Fibroblast of villous mesenchyme (primary cell): ENCODE data around the gene DNAJC6. TPM values are rescaled to one million over a fixed set of nuclear protein-coding genes. Genes with fewer than 3 reads are reported as not detected.

ENCODE experiments used
- DNase-seq: peaks from one replicate; pipeline ENCODE4 v3.0.0-alpha.2; 2010; ENCODE audit warnings: low read depth
- H3K4me3 ChIP-seq: 2 replicates; pipeline ENCODE4 v1.5.1; 2011; ENCODE audit warnings: low read depth, mild to moderate bottlenecking, low read length
- CTCF ChIP-seq: IDR thresholded peaks from 2 replicates; pipeline ENCODE4 v1.5.1; 2012; ENCODE audit warnings: low read depth, mild to moderate bottlenecking, low read length; ENCODE audit not compliant: insufficient read depth
- total RNA-seq: library from RNA; depleted of rRNA; stranded (reverse); fragments of >200 nt; gene quantifications from 2 replicates; pipeline ENCODE4 v1.2.3, GENCODE V29; 2012

The DNAJC6 gene
- total RNA-seq, 1 donor, result 24.6 TPM

- no peak for TF ChIP-seq CTCF
- DNase-seq, result no peak
- no peak overlapping the region for H3K4me3 ChIP-seq
Observed at GRCh38 chr1:65330822-65331221, 21.5 kb downstream of the DNAJC6 start.

DNA sequence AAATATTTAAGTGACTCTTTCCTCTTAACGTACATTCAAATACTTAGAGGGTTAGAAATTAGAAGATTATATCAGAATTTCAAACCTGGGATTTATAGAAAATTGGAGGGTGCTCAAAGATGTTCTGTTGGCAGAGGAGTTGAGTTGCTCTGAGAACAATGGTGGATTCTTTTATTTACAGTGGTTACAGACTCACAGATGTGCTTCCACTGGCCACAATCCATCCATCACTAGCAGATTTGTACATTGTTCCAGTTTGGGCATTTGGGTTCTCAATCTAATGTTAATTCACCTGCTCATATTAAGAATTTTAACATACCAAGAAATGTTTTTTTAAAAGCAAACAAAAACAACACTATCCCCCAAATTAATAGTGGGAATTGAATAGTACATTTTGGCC is 23.5 kb downstream of the DNAJC6 start:
- no peak for TF ChIP-seq CTCF
- no peak for DNase-seq
- no peak overlapping the region for H3K4me3 ChIP-seq

- TF ChIP-seq CTCF, result no peak
- no peak for DNase-seq
- no peak overlapping the region for H3K4me3 ChIP-seq
Observed at GRCh38 chr1:65334081-65334480, 24.7 kb downstream of the DNAJC6 start.

DNA sequence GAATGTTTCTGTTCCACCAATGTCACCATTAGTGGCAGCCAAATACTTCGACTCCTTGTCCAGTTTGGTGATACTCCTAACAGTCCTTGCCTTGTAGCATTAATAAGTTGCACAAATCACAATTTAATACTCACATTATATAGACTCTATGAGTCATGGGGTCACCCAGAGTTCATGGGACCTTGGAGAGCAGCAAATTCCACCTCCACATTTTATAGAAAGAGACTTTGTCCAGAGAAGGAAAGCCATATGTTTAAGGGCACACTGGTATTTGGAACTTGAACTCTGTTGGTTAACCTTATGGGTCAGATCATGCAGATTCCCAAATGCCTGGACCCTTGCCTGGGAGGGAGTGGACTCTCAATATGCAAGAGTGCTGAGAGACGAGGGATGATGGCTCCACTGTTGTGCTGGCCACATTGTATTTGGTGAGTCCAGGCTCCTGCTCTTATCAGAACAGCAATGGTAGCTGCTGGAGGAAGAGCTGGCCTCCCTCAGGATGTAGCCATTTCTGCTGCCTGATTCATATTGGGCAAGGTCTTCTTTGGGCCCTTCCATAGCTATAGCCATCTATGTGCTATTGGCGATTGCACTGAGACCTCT is 30.6 kb downstream of the DNAJC6 start:
- TF ChIP-seq CTCF, result no peak
- peak; percentile 22 for DNase-seq

DNA sequence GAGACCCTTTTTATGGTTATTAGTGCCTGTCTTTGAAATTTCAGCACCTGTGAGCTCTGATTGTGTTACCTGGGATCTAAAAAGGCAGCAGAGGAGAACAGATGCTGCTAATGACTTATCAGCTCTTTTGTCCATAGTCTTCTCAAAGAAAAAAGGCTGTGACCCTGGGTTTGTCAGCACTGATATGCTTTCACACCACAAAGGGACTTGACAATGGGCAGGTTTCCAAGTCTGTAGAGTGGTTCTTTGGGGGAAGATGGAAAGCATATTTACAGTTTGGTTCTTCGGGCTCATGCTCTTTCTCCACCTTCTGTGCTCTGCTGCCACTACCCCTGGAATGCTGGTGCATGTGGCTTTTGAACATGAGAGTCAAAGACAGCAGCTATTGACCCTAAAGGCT is 32.0 kb downstream of the DNAJC6 start:
- DNase-seq, result no peak
- TF ChIP-seq CTCF, result no peak
- H3K4me3 ChIP-seq, result no peak overlapping the region

More for the DNA sequence above, 30.6 kb downstream of the DNAJC6 start:
- H3K4me3 ChIP-seq, result no peak overlapping the region

- peak; percentile 52 for DNase-seq
- TF ChIP-seq CTCF, result no peak
- H3K4me3 ChIP-seq, result no peak overlapping the region
Observed at GRCh38 chr1:65343286-65343685, 33.9 kb downstream of the DNAJC6 start.
